ENCODE measurements around the gene TYMP. TPM values are rescaled to one million over a fixed set of nuclear protein-coding genes. Genes with fewer than 3 reads are reported as not detected.

Gene TYMP
- total RNA-seq, 1 experiment from 2014 or later = 5.9 TPM

- Histone ChIP-seq H3K9me2 (ENCODE audit: insufficient read depth) (no peaks in the 10 kb centered on the region), H3F3A (ENCODE audit: insufficient read depth, low read depth) (no peaks in the 10 kb centered on the region), H3K27me3 (ENCODE audit: insufficient read depth, low read depth) (no peaks in the 10 kb centered on the region), H3K9me3 (ENCODE audit: insufficient read depth, low read depth) (no peaks in the 10 kb centered on the region), H3K36me3 (ENCODE audit: low read depth) (0 out of 2 replicates have a peak, but pooled peaks cover 5% of the 10 kb centered on the region), H3K4me1 (replicated peaks; ENCODE audit: insufficient read depth) (peaks cover 19% of the 10 kb centered on the region), H4K20me1 (ENCODE audit: insufficient read depth) (peaks cover 8% of the 10 kb centered on the region), H3K27ac (peak within 1 kb of the TSS; percentile 48), H3K79me2 (ENCODE audit: low read depth) (peaks cover 53% of the 10 kb centered on the region), H3K4me3 (peak within 1 kb of the TSS; percentile 97), H2AFZ (peak within 1 kb of the TSS; percentile 94), H3K4me2 (peak within 1 kb of the TSS; percentile 94)
- DNase-seq = peak; percentile 93 to 94
- TF ChIP-seq EZH2 (IDR thresholded peaks at IDR 0.05; ENCODE audit: low read depth) = no peak
- no peak for TF ChIP-seq CTCF (conservative IDR thresholded peaks at IDR 0.05)
- intact Hi-C loops (cut with micrococcal nuclease; ENCODE audit: unreplicated experiment) = loop anchor here (1.0 to 5.0 kb wide), 4 partner anchors 17 to 166 kb away; partner anchors contain the start of genes CHKB, PPP6R2, SBF1 and SCO2
- BruUV-seq (replicated peaks) = no TSS peak
- CTCF ChIA-PET = interaction anchor here (0.6 to 1.1 kb wide), 6 partner anchors 17 to 90 kb away, joined by 4 to 8 read pairs (median 6); partner anchors contain the start of genes SCO2 and SYCE3
- POLR2A ChIA-PET (ENCODE audit: unreplicated experiment) = interaction anchor here (0.5 to 1.1 kb wide), 10 partner anchors 17 to 215 kb away, joined by 3 to 27 read pairs (median 6); partner anchors contain the start of genes CHKB and SCO2
Measured at GRCh38 chr22:50507991-50508884, 21.6 kb downstream of the TYMP start, which contains the start of gene NCAPH2. Gene NCAPH2 (plus strand): TSS chr22:50508224. CDS start chr22:50508338, 114 bp downstream.

- Histone ChIP-seq H2AFZ (peak within 1 kb of the TSS; percentile 94), H3K4me3 (peak within 1 kb of the TSS; percentile 97), H3K79me2 (ENCODE audit: low read depth) (peaks cover 46% of the 10 kb centered on the region), H3K4me2 (peak within 1 kb of the TSS; percentile 94), H3F3A (ENCODE audit: insufficient read depth, low read depth) (no peaks in the 10 kb centered on the region), H3K4me1 (replicated peaks; ENCODE audit: insufficient read depth) (peaks cover 19% of the 10 kb centered on the region), H3K36me3 (ENCODE audit: low read depth) (0 out of 2 replicates have a peak, but pooled peaks cover 5% of the 10 kb centered on the region), H4K20me1 (ENCODE audit: insufficient read depth) (peaks cover 9% of the 10 kb centered on the region), H3K9me3 (ENCODE audit: insufficient read depth, low read depth) (no peaks in the 10 kb centered on the region), H3K27me3 (ENCODE audit: insufficient read depth, low read depth) (no peaks in the 10 kb centered on the region), H3K9me2 (ENCODE audit: insufficient read depth) (no peaks in the 10 kb centered on the region), H3K27ac (peak within 1 kb of the TSS; percentile 48)
- TF ChIP-seq EZH2 (IDR thresholded peaks at IDR 0.05; ENCODE audit: low read depth) (no peak), CTCF (conservative IDR thresholded peaks at IDR 0.05) (no peak)
- peak; percentile 63 to 91 for DNase-seq
- BruUV-seq (replicated peaks) = no TSS peak
- intact Hi-C loops (cut with micrococcal nuclease; ENCODE audit: unreplicated experiment) = loop anchor here (5.0 kb wide), 2 partner anchors 75 to 165 kb away; partner anchors contain the start of genes CHKB and PPP6R2
- ChIA-PET CTCF (interaction anchor here (0.6 to 1.1 kb wide), 5 partner anchors 18 to 91 kb away, joined by 5 to 8 read pairs (median 6); partner anchors contain the start of genes SCO2 and SYCE3), POLR2A (ENCODE audit: unreplicated experiment) (interaction anchor here (0.5 to 1.1 kb wide), 10 partner anchors 18 to 214 kb away, joined by 3 to 27 read pairs (median 6); partner anchors contain the start of genes CHKB and SCO2)
Measured at GRCh38 chr22:50507421-50507990, 22.3 kb downstream of the TYMP start, which contains the start of gene LMF2. Gene LMF2 (minus strand): TSS chr22:50507702. CDS start chr22:50507675, 27 bp downstream.
